ACC112 (cell line): ENCODE data around the gene ATRNL1.
"Not testable (repeated sequence)": the region's sequence is repeated elsewhere in the genome, so short reads cannot be mapped to it uniquely, and the experiment has no call there.

Experiments used
- H2AFZ ChIP-seq: fragments of 200-600 bp; sonication (generic); one replicate; pipeline ENCODE4 v1.6.0; 2017; ENCODE audit warnings: antibody characterized with exemption, low read length; ENCODE audit not compliant: unreplicated experiment
- H3K27ac ChIP-seq: fragments of 200-600 bp; sonication (generic); 2 replicates; pipeline ENCODE4 v1.5.1; 2014; ENCODE audit warnings: low read depth, mild to moderate bottlenecking, antibody characterized with exemption, low read length, moderate library complexity
- H3K27me3 ChIP-seq: fragments of 200-600 bp; sonication (generic); 2 replicates; pipeline ENCODE4 v1.6.1; 2014; ENCODE audit warnings: mild to moderate bottlenecking, antibody characterized with exemption, low read length, moderate library complexity, mixed read lengths; ENCODE audit not compliant: insufficient read depth
- H3K36me3 ChIP-seq: fragments of 200-600 bp; sonication (generic); 2 replicates; pipeline ENCODE4 v1.6.1; 2016; ENCODE audit warnings: mild to moderate bottlenecking, antibody characterized with exemption, low read length, moderate library complexity, mixed read lengths; ENCODE audit not compliant: insufficient read depth
- H3K4me1 ChIP-seq: fragments of 200-600 bp; sonication (generic); one replicate; pipeline ENCODE4 v1.6.1; 2016; ENCODE audit warnings: low read length, mixed read lengths; ENCODE audit not compliant: insufficient read depth, unreplicated experiment, control insufficient read depth
- H3K4me3 ChIP-seq: fragments of 200-600 bp; sonication (generic); 2 replicates; pipeline ENCODE4 v1.5.1; 2014; ENCODE audit warnings: mild to moderate bottlenecking, low read depth, low read length
- H3K79me2 ChIP-seq: fragments of 200-600 bp; sonication (generic); one replicate; pipeline ENCODE4 v1.6.0; 2016; ENCODE audit warnings: low read length; ENCODE audit not compliant: control insufficient read depth, unreplicated experiment, insufficient read depth

Gene ATRNL1

GRCh38 chr10:115827231-115828009 lies 734.3 kb downstream of the ATRNL1 start:
- no peak overlapping the region for H3K4me3 ChIP-seq
- H2AFZ ChIP-seq, result no peak overlapping the region
- H3K36me3 ChIP-seq, result no peaks in the 10 kb centered on the region
- H3K27ac ChIP-seq, result no peak overlapping the region
- no peaks in the 10 kb centered on the region for H3K79me2 ChIP-seq
- peaks cover 16% of the 10 kb centered on the region for H3K4me1 ChIP-seq
- H3K27me3 ChIP-seq, result no peaks in the 10 kb centered on the region

GRCh38 chr10:115828182-115828581 lies 735.0 kb downstream of the ATRNL1 start:
- H3K4me3 ChIP-seq, H3K36me3 ChIP-seq, H2AFZ ChIP-seq, H3K79me2 ChIP-seq, H3K27me3 ChIP-seq, H3K27ac ChIP-seq: not testable (repeated sequence)
- H3K4me1 ChIP-seq, result peaks cover 16% of the 10 kb centered on the region

- Histone ChIP-seq H3K36me3 (no peaks in the 10 kb centered on the region), H3K27ac (no peak overlapping the region), H2AFZ (no peak overlapping the region)
These were observed 736.5 kb downstream of the ATRNL1 start for GRCh38 chr10:115829521-115830205.

GRCh38 chr10:115830265-115830970 lies 737.3 kb downstream of the ATRNL1 start:
- Histone ChIP-seq H3K27me3 (no peaks in the 10 kb centered on the region), H3K36me3 (no peaks in the 10 kb centered on the region), H2AFZ (peak overlapping the region; percentile 63), H3K4me3 (no peak overlapping the region), H3K4me1 (peaks cover 16% of the 10 kb centered on the region), H3K27ac (no peak overlapping the region), H3K79me2 (no peaks in the 10 kb centered on the region)

More at GRCh38 chr10:115829521-115830205, 736.5 kb downstream of the ATRNL1 start:
- Histone ChIP-seq H3K4me3 (no peak overlapping the region), H3K79me2 (no peaks in the 10 kb centered on the region), H3K27me3 (no peaks in the 10 kb centered on the region), H3K4me1 (peaks cover 16% of the 10 kb centered on the region)

GRCh38 chr10:115831016-115831415 lies 737.9 kb downstream of the ATRNL1 start:
- Histone ChIP-seq H2AFZ (no peak overlapping the region), H3K27ac (no peak overlapping the region), H3K36me3 (no peaks in the 10 kb centered on the region), H3K79me2 (no peaks in the 10 kb centered on the region), H3K4me1 (peaks cover 16% of the 10 kb centered on the region), H3K27me3 (no peaks in the 10 kb centered on the region), H3K4me3 (no peak overlapping the region)

- Histone ChIP-seq H3K27ac (no peak overlapping the region), H3K36me3 (no peaks in the 10 kb centered on the region), H3K4me1 (peaks cover 16% of the 10 kb centered on the region), H2AFZ (no peak overlapping the region), H3K4me3 (no peak overlapping the region), H3K27me3 (no peaks in the 10 kb centered on the region), H3K79me2 (no peaks in the 10 kb centered on the region)
These were observed 740.0 kb downstream of the ATRNL1 start for GRCh38 chr10:115833119-115833518.

- no peaks in the 10 kb centered on the region for H3K27me3 ChIP-seq
These were observed 751.4 kb downstream of the ATRNL1 start for GRCh38 chr10:115844591-115844990.

GRCh38 chr10:115845921-115846320 lies 752.8 kb downstream of the ATRNL1 start:
- Histone ChIP-seq H2AFZ (no peak overlapping the region), H3K4me3 (no peak overlapping the region), H3K27ac (no peak overlapping the region), H3K4me1 (peaks cover 7% of the 10 kb centered on the region), H3K36me3 (no peaks in the 10 kb centered on the region), H3K79me2 (no peaks in the 10 kb centered on the region), H3K27me3 (no peaks in the 10 kb centered on the region)

More at GRCh38 chr10:115844591-115844990, 751.4 kb downstream of the ATRNL1 start:
- H2AFZ ChIP-seq, result no peak overlapping the region
- no peaks in the 10 kb centered on the region for H3K79me2 ChIP-seq
- H3K27ac ChIP-seq, result no peak overlapping the region
- no peak overlapping the region for H3K4me3 ChIP-seq
- H3K36me3 ChIP-seq, result no peaks in the 10 kb centered on the region
- peaks cover 5% of the 10 kb centered on the region for H3K4me1 ChIP-seq

GRCh38 chr10:115846528-115846927 lies 753.4 kb downstream of the ATRNL1 start:
- no peaks in the 10 kb centered on the region for H3K27me3 ChIP-seq
- no peak overlapping the region for H3K4me3 ChIP-seq
- no peak overlapping the region for H2AFZ ChIP-seq
- peaks cover 7% of the 10 kb centered on the region for H3K4me1 ChIP-seq
- H3K79me2 ChIP-seq, result no peaks in the 10 kb centered on the region
- no peak overlapping the region for H3K27ac ChIP-seq
- H3K36me3 ChIP-seq, result no peaks in the 10 kb centered on the region

GRCh38 chr10:115849197-115849596 lies 756.0 kb downstream of the ATRNL1 start:
- Histone ChIP-seq H3K79me2 (no peaks in the 10 kb centered on the region), H3K27ac (no peak overlapping the region), H2AFZ (no peak overlapping the region), H3K4me3 (no peak overlapping the region), H3K27me3 (no peaks in the 10 kb centered on the region), H3K4me1 (peaks cover 7% of the 10 kb centered on the region), H3K36me3 (no peaks in the 10 kb centered on the region)
